ENCODE measurements around the gene GCNT1. TPM values are rescaled to one million over a fixed set of nuclear protein-coding genes. Genes with fewer than 3 reads are reported as not detected.
"Not testable (repeated sequence)": the region's sequence is repeated elsewhere in the genome, so short reads cannot be mapped to it uniquely, and the experiment has no call there.

Gene GCNT1
- total RNA-seq, 1 donor from 2014 or later, result 13.1 TPM

DNA sequence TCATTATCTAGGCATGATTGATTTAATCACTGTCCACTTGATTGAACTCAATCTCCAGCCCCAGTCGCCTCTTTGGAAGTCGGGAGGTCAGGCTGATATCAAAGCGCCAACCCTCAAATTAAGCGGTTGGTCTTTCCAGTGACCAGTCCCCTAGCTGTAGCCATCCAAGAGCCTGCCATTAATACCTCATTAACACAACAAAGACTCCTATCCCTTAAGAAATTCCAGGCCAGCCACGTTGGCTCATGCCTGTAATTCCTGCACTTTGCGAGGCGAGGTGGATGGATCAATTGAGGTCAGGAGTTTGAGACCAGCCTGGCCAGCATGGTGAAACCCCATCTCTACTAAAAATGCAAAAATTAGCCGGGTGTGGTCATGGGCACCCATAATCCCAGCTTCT, 27.4 kb upstream of the GCNT1 start:
- Mint-ChIP-seq H3K36me3 (ENCODE audit: low read depth) (no peaks in the 10 kb centered on the region), H3K4me3 (no peak overlapping the region), H3K27ac (no peak overlapping the region), H3K27me3 (ENCODE audit: insufficient read depth) (no peaks in the 10 kb centered on the region), H3K4me1 (ENCODE audit: low read depth) (peaks cover 17% of the 10 kb centered on the region), H3K9me3 (no peaks in the 10 kb centered on the region)
- DNase-seq (ENCODE audit: low spot score), result no peak
- intact Hi-C loops (cut with micrococcal nuclease), result no loop called here

DNA sequence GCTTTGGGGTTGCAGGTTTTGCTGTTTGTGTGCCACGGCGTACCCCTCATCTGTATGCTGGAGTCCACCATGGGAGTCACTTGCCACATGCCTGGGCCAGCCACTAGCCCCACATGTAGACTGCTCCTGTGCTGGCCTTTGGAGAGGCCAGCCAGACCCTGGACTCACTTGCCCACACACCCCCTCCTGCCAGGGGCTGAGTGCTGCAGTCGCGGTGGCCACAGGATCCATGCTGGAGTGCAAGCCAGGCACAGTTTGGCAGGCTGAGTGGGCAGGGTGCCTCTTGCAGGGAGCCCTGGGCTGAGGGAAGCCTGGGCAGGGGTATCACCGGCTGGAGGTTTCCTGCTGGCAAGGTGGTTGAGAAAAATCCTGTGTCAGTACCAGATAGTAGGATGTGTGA, 25.6 kb upstream of the GCNT1 start:
- intact Hi-C loops (cut with micrococcal nuclease), result no loop called here
- Mint-ChIP-seq H3K36me3 (ENCODE audit: low read depth) (peaks cover 3% of the 10 kb centered on the region), H3K9me3 (no peaks in the 10 kb centered on the region), H3K27me3 (ENCODE audit: insufficient read depth) (no peaks in the 10 kb centered on the region), H3K4me1 (ENCODE audit: low read depth) (peaks cover 28% of the 10 kb centered on the region), H3K27ac (no peak overlapping the region), H3K4me3 (no peak overlapping the region)
- no peak for DNase-seq (ENCODE audit: low spot score)

DNA sequence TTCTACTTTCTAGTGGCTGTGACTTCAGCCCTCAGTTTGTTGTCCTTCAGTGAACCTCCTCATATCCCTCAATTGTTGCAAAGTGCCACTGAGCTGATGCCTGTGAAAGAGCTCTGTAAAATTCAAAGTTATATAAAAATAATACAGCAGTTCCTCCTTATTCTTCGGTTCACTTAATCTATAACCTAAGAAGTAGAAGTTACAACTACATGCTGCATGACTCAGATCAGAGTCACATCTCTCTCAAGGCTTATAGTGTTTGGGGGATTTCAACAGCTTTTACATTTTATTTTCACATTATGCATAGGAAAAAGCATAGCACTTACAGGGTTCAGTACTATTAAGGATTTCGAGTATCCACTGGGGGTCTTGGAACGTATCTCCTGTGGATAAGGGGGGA, 25.1 kb upstream of the GCNT1 start:
- intact Hi-C loops (cut with micrococcal nuclease), result no loop called here
- DNase-seq (ENCODE audit: low spot score), result no peak
- Mint-ChIP-seq H3K27me3 (ENCODE audit: insufficient read depth) (no peaks in the 10 kb centered on the region), H3K9me3 (no peaks in the 10 kb centered on the region), H3K4me1 (ENCODE audit: low read depth) (peaks cover 32% of the 10 kb centered on the region), H3K36me3 (ENCODE audit: low read depth) (peaks cover 3% of the 10 kb centered on the region), H3K27ac (no peak overlapping the region), H3K4me3 (no peak overlapping the region)

DNA sequence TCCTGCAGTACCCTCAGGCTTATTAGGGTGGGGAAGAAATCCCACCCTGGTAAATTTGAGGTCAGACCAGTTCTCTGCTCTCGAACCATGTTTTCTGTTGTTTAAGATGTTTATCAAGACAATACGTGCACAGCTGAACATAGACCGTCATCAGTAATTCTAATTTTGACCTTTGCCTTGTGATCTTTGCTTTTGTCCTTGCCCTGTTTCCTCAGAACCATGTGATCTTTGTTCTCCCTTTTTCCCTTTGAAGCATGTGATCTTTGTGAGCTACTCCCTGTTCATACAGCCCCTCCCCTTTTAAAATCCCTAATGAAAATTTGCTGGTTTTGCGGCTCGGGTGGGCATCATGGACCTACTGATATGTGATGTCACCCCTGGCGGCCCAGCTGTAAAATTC, 24.1 kb upstream of the GCNT1 start:
- intact Hi-C loops (cut with micrococcal nuclease), result loop anchor here (5.0 kb wide), 1 partner anchor 413 kb away; no protein-coding TSS in a partner anchor
- not testable (repeated sequence) for H3K4me3 Mint-ChIP-seq; H3K27ac Mint-ChIP-seq; H3K36me3 Mint-ChIP-seq (ENCODE audit: low read depth); H3K27me3 Mint-ChIP-seq (ENCODE audit: insufficient read depth); H3K9me3 Mint-ChIP-seq; DNase-seq (ENCODE audit: low spot score)
- peaks cover 40% of the 10 kb centered on the region for H3K4me1 Mint-ChIP-seq (ENCODE audit: low read depth)

DNA sequence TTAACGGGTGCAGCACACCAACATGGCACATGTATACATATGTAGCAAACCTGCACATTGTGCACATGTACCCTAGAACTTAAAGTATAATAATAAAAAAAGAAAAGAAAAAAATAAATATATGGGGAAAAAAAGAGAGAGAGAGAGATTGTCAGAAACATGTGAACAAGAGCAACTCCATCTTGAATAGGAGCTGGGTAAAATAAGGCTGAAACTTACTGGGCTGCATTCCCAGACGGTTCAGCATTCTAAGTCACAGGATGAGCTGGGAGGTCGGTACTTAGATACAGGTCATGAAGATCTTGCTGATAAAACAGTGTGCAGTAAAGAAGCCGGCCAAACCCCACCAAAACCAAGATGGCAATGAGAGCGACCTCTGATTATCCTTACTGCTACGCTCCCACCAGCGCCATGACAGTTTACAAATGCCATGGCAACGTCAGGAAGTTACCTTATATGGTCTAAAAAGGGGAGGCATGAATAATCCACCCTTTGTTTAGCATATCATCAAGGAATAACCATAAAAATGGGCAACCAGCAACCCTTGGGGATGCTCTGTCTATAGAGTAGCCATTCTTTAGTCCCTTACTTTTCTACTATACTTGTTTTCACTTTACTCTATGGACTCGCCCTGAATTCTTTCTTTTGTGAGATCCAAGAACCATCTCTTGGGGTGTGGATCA, 21.8 kb upstream of the GCNT1 start:
- not testable (repeated sequence) for H3K36me3 Mint-ChIP-seq (ENCODE audit: low read depth); DNase-seq (ENCODE audit: low spot score); H3K27me3 Mint-ChIP-seq (ENCODE audit: insufficient read depth); H3K9me3 Mint-ChIP-seq; H3K4me3 Mint-ChIP-seq
- Mint-ChIP-seq H3K27ac (peak overlapping the region; percentile 63), H3K4me1 (ENCODE audit: low read depth) (peaks cover 62% of the 10 kb centered on the region)
- intact Hi-C loops (cut with micrococcal nuclease), result loop anchor here (5.0 kb wide), 1 partner anchor 415 kb away; no protein-coding TSS in a partner anchor

- H3K4me3 Mint-ChIP-seq, result no peak overlapping the region
- H3K9me3 Mint-ChIP-seq, result no peaks in the 10 kb centered on the region
- H3K27ac Mint-ChIP-seq, result peak overlapping the region; percentile 72
- no peaks in the 10 kb centered on the region for H3K27me3 Mint-ChIP-seq (ENCODE audit: insufficient read depth)
- intact Hi-C loops (cut with micrococcal nuclease), result loop anchor here (5.0 kb wide), 1 partner anchor 417 kb away; no protein-coding TSS in a partner anchor
- no peak for DNase-seq (ENCODE audit: low spot score)
- H3K4me1 Mint-ChIP-seq (ENCODE audit: low read depth), result peaks cover 67% of the 10 kb centered on the region
- peaks cover 8% of the 10 kb centered on the region for H3K36me3 Mint-ChIP-seq (ENCODE audit: low read depth)
Observed at GRCh38 chr9:76438841-76439588, 20.0 kb upstream of the GCNT1 start.

DNA sequence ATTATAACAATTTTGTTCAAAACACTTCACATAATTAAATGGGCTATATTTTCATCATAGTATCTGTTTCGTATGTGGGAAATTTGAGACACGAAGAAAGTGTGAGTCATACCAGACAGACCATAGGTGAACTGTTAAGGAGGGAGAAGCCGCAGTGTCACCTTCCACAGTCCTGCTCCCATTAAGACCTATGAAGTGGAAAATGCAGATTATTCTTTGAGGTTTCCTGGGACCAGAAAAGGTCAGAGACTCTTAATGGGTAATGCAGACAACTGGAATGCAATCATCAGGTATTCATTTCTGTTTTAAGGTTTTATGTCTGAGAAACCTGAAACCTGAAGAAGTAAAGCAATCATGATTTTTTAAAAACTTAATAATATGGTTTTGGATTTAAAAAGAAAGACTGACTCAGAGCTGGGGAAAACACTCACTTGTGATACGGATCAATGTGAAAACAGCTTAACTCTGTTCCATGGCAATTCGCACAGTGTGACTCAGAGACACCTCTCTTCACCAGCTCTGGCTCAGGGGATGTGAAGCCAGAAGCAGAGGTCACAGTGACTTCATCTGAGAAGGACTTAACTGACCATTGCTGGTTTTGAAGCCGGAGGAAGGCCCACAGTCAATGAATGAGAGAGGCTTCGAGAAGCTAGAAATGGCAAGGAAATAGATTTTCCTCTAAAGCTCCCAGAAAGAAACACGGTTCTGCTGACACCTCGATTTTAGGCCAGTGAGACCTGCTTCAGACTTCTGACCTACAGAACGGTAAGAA, 17.2 kb upstream of the GCNT1 start:
- H3K4me1 Mint-ChIP-seq (ENCODE audit: low read depth), result peaks cover 68% of the 10 kb centered on the region
- H3K4me3 Mint-ChIP-seq, result peak overlapping the region; percentile 89
- no peak for DNase-seq (ENCODE audit: low spot score)

GRCh38 chr9:76443887-76444286, 15.1 kb upstream of the GCNT1 start:
- Mint-ChIP-seq H3K27me3 (ENCODE audit: insufficient read depth) (no peaks in the 10 kb centered on the region), H3K9me3 (no peaks in the 10 kb centered on the region), H3K27ac (peak overlapping the region; percentile 38), H3K4me3 (peak overlapping the region; percentile 89), H3K36me3 (ENCODE audit: low read depth) (peaks cover 6% of the 10 kb centered on the region), H3K4me1 (ENCODE audit: low read depth) (peaks cover 61% of the 10 kb centered on the region)
- intact Hi-C loops (cut with micrococcal nuclease), result loop anchor here (5.0 kb wide), 4 partner anchors 262 to 1292 kb away; partner anchors contain the start of gene VPS13A
- no peak for DNase-seq (ENCODE audit: low spot score)

More for the DNA sequence above, 17.2 kb upstream of the GCNT1 start:
- peaks cover 8% of the 10 kb centered on the region for H3K36me3 Mint-ChIP-seq (ENCODE audit: low read depth)
- H3K27me3 Mint-ChIP-seq (ENCODE audit: insufficient read depth), result no peaks in the 10 kb centered on the region
- peak overlapping the region; percentile 98 for H3K27ac Mint-ChIP-seq
- intact Hi-C loops (cut with micrococcal nuclease), result loop anchor here (1.0 to 5.0 kb wide), 10 partner anchors 17 to 1353 kb away; partner anchors contain the start of genes GCNT1, NMRK1, OSTF1 and RFK
- H3K9me3 Mint-ChIP-seq, result no peaks in the 10 kb centered on the region

DNA sequence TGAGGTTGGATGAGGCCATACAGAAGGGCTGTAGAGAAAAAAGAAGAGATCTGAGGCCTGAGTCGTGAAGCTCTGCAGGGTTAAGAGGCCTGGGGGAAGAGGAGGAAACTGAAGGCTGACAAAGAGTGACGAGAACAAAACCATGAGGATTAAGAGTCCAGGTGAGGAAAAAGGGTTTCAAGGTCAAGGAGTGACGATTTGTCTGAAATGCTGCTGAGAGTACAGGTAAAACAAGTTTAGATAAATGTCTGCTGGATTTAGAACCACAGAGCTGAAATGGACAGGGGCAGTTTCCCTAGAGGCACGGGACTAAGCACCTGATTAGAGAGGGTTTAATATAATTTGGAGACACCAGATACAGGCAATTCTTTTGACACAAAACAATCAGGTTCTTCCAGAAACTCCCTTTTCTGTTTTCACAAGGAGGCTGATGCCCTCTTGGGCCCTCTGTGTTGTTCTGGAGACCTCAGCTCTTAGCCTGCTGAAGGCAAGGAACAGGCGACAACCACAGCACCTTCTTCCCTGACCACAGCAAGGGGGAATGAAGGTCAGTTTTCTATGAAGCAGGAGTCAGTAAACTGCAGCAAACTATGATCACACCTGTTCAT, 14.6 kb upstream of the GCNT1 start:
- H3K27ac Mint-ChIP-seq, result peak overlapping the region; percentile 38
- H3K27me3 Mint-ChIP-seq (ENCODE audit: insufficient read depth), result no peaks in the 10 kb centered on the region
- no peak for DNase-seq (ENCODE audit: low spot score)
- intact Hi-C loops (cut with micrococcal nuclease), result loop anchor here (5.0 kb wide), 4 partner anchors 262 to 1292 kb away; partner anchors contain the start of gene VPS13A
- H3K9me3 Mint-ChIP-seq, result no peaks in the 10 kb centered on the region
- H3K4me3 Mint-ChIP-seq, result peak overlapping the region; percentile 89
- peaks cover 56% of the 10 kb centered on the region for H3K4me1 Mint-ChIP-seq (ENCODE audit: low read depth)
- H3K36me3 Mint-ChIP-seq (ENCODE audit: low read depth), result peaks cover 6% of the 10 kb centered on the region

GRCh38 chr9:76445976-76446375, 13.0 kb upstream of the GCNT1 start:
- Mint-ChIP-seq H3K4me3 (no peak overlapping the region), H3K27me3 (ENCODE audit: insufficient read depth) (no peaks in the 10 kb centered on the region), H3K4me1 (ENCODE audit: low read depth) (peaks cover 43% of the 10 kb centered on the region), H3K36me3 (ENCODE audit: low read depth) (peaks cover 6% of the 10 kb centered on the region), H3K9me3 (no peaks in the 10 kb centered on the region), H3K27ac (no peak overlapping the region)
- no peak for DNase-seq (ENCODE audit: low spot score)
- intact Hi-C loops (cut with micrococcal nuclease), result loop anchor here (2.0 to 5.0 kb wide), 2 partner anchors 117 to 566 kb away; no protein-coding TSS in a partner anchor

GRCh38 chr9:76448501-76448900, 10.5 kb upstream of the GCNT1 start:
- Mint-ChIP-seq H3K9me3 (no peaks in the 10 kb centered on the region), H3K27me3 (ENCODE audit: insufficient read depth) (no peaks in the 10 kb centered on the region), H3K36me3 (ENCODE audit: low read depth) (peaks cover 2% of the 10 kb centered on the region), H3K27ac (peak overlapping the region; percentile 29), H3K4me1 (ENCODE audit: low read depth) (peaks cover 28% of the 10 kb centered on the region), H3K4me3 (no peak overlapping the region)
- intact Hi-C loops (cut with micrococcal nuclease), result loop anchor here (5.0 kb wide), 1 partner anchor 564 kb away; no protein-coding TSS in a partner anchor
- DNase-seq (ENCODE audit: low spot score), result no peak

- no peak overlapping the region for H3K27ac Mint-ChIP-seq
- H3K9me3 Mint-ChIP-seq, result no peaks in the 10 kb centered on the region
- H3K4me3 Mint-ChIP-seq, result no peak overlapping the region
- intact Hi-C loops (cut with micrococcal nuclease), result no loop called here
- H3K27me3 Mint-ChIP-seq (ENCODE audit: insufficient read depth), result no peaks in the 10 kb centered on the region
- peaks cover 9% of the 10 kb centered on the region for H3K36me3 Mint-ChIP-seq (ENCODE audit: low read depth)
- DNase-seq (ENCODE audit: low spot score), result no peak
- peaks cover 24% of the 10 kb centered on the region for H3K4me1 Mint-ChIP-seq (ENCODE audit: low read depth)
Observed at GRCh38 chr9:76451234-76451633, 7.7 kb upstream of the GCNT1 start.
